ENCODE results near the gene ZSWIM5.
"Not testable (repeated sequence)": the region's sequence is repeated elsewhere in the genome, so short reads cannot be mapped to it uniquely, and the experiment has no call there.

The ZSWIM5 gene

GRCh38 chr1:45007311-45007710 lies 199.1 kb downstream of the ZSWIM5 start:
- in situ Hi-C loops (cut with MboI; ENCODE audit: low pct_unique_long_range_greater_than_20kb, low sequenced_read_pairs, unreplicated experiment): loop anchor here (25.0 kb wide), 1 partner anchor 480 kb away; the partner anchor contains the start of gene TESK2

DNA sequence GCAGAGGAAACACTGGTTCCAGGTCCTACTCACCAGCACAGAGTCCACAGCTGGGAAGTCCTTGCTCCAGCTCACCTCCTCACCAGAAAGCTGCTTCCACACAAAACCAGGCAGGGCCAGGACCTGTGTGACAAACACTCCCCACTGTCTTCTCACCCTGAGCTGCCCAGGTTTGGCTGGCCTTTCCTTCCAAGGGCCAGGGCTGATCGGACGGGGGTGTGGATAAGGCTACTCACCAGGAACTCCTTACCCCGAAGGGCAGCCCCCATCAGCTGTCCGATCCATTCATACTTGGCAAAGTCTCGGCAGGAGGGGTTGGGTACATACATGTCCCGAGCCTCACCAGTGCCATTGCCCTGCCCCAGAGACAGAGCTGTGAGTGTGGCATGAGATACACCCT lies 200.6 kb downstream of the ZSWIM5 start:
- in situ Hi-C loops (cut with MboI; ENCODE audit: low pct_unique_long_range_greater_than_20kb, low sequenced_read_pairs, unreplicated experiment): loop anchor here (25.0 kb wide), 1 partner anchor 482 kb away; the partner anchor contains the start of gene TESK2
- no peak for DNase-seq (ENCODE audit: low spot score)
- TF ChIP-seq, protein P1, sequence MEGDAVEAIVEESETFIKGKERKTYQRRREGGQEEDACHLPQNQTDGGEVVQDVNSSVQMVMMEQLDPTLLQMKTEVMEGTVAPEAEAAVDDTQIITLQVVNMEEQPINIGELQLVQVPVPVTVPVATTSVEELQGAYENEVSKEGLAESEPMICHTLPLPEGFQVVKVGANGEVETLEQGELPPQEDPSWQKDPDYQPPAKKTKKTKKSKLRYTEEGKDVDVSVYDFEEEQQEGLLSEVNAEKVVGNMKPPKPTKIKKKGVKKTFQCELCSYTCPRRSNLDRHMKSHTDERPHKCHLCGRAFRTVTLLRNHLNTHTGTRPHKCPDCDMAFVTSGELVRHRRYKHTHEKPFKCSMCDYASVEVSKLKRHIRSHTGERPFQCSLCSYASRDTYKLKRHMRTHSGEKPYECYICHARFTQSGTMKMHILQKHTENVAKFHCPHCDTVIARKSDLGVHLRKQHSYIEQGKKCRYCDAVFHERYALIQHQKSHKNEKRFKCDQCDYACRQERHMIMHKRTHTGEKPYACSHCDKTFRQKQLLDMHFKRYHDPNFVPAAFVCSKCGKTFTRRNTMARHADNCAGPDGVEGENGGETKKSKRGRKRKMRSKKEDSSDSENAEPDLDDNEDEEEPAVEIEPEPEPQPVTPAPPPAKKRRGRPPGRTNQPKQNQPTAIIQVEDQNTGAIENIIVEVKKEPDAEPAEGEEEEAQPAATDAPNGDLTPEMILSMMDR (IDR thresholded peaks at IDR 0.05; ENCODE audit: extremely low read depth, insufficient read depth, missing control alignments): no peak

More at GRCh38 chr1:45007311-45007710, 199.1 kb downstream of the ZSWIM5 start:
- DNase-seq (ENCODE audit: low spot score): no peak
- TF ChIP-seq, protein P1 (IDR thresholded peaks at IDR 0.05; ENCODE audit: extremely low read depth, insufficient read depth, missing control alignments): no peak

DNA sequence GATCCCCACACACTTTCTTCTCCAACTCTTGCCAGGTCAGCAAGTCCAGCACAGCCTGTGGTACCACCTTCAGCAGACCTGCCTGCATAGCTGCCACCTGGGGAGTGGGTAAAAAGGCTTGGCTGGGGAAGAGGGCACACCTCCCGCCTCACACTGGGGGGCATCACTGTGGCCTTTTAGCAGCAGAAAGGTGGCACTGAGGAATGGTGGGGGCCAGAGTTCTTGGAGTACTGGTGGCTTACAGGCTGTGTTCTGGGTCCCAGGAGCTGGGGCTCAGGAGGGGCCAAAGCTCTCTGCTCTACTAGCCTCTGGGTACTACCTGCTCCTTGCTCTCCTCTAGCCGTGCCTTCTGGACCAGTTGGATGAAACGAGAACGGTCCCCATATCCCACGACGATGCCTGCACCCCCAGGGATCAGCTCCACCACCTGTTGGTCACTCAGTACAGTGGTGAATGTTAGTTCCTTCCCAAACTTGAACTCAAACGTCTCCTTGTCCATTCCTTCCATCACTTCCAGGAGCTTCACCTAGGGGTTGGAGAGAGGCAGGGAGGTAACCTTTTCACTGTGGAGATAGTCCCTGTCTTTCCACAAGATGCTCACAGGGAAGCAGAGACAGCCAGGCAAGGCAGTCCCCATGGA lies 202.0 kb downstream of the ZSWIM5 start:
- TF ChIP-seq, protein P1 (IDR thresholded peaks at IDR 0.05; ENCODE audit: extremely low read depth, insufficient read depth, missing control alignments): no peak
- no peak for DNase-seq (ENCODE audit: low spot score)
- in situ Hi-C loops (cut with MboI; ENCODE audit: low pct_unique_long_range_greater_than_20kb, low sequenced_read_pairs, unreplicated experiment): loop anchor here (25.0 kb wide), 1 partner anchor 483 kb away; the partner anchor contains the start of gene TESK2

DNA sequence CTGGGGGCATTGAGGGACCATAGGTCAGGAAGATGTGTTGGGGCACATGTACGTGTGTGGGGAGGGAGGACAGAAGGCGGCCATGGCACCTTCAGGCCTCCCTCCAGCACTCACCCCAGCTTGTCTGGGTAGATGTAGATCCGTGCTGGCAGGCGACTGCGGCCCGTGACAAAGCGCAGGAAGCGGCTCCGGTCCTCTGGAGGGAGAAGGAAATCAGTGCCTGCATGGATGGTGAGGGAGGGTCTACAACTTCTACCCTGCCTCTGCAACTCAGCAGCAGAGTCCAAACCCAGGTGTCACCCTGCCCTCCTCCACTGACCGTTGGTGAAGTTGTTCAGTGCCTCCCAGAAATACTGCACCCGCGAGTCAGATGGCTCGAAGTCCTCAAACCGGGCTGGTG lies 202.7 kb downstream of the ZSWIM5 start:
- DNase-seq (ENCODE audit: low spot score): no peak
- TF ChIP-seq, protein P1 (IDR thresholded peaks at IDR 0.05; ENCODE audit: extremely low read depth, insufficient read depth, missing control alignments): no peak
- in situ Hi-C loops (cut with MboI; ENCODE audit: low pct_unique_long_range_greater_than_20kb, low sequenced_read_pairs, unreplicated experiment): loop anchor here (25.0 kb wide), 1 partner anchor 484 kb away; the partner anchor contains the start of gene TESK2

DNA sequence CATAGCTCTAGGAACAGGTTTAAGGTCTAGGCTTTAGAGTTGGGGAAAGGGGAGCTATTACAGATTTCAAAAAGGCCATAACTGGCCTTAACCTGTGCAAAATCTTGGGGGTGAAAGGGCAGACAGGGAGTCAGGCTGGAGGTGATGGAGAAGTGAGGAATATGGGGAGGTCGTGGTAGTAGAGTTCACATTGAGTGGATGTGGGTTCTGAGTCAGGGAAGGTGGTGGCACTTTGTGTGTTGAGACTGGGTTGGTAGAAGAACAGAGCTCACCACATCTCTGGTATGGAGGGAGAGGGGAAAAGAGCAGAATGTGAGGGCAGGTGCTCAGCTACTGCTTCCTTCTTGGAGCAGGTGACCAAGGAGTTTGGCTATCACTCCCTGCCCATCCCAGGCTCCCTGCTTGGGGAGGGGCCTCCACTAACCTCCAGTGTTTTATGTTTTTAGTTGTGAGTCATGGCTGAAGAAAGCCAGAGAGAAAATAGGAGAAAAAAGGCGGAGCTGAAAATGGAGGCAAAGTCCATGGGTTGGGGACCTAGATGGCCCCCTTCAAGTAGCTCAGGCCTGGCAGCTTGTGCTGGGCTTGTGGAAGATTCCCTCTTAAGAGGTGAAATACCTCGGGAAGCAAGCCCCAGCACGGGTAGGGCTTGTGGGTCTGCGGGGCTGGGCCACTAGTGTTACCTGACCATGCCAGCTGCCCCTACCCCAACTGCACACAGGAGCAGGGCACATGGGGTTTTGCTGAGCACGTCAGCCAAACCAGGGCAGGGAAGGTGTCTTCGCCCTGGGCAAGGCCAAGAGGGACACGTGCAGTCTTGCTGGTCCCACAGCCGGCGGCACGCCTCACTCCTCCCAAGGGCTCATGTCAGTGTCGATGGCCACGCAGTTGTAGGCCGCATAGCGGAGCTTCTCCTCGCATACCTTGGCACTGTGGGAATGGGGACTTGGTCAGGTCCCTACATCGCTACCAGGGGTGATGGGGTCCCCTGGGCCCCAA lies 203.5 kb downstream of the ZSWIM5 start:
- in situ Hi-C loops (cut with MboI; ENCODE audit: low pct_unique_long_range_greater_than_20kb, low sequenced_read_pairs, unreplicated experiment): loop anchor here (25.0 kb wide), 1 partner anchor 484 kb away; the partner anchor contains the start of gene TESK2
- no peak for DNase-seq (ENCODE audit: low spot score)
- TF ChIP-seq, protein P1 (IDR thresholded peaks at IDR 0.05; ENCODE audit: extremely low read depth, insufficient read depth, missing control alignments): no peak

GRCh38 chr1:45001576-45001975 lies 204.8 kb downstream of the ZSWIM5 start:
- DNase-seq (ENCODE audit: low spot score): not testable (repeated sequence)
- in situ Hi-C loops (cut with MboI; ENCODE audit: low pct_unique_long_range_greater_than_20kb, low sequenced_read_pairs, unreplicated experiment): loop anchor here (25.0 kb wide), 1 partner anchor 486 kb away; the partner anchor contains the start of gene TESK2
